Activated T-cell treated with anti-CD3 and anti-CD28 coated beads, Interleukin-2, amount 50 U/mL, for 72 hours (primary cell): Measurements from ENCODE around the gene FOXC2. TPM values are rescaled to one million over a fixed set of nuclear protein-coding genes. Genes with fewer than 3 reads are reported as not detected.

Source experiments
- ATAC-seq, 2 donors: fragments of 150-1000 bp; cut with Tn5 transposase; replicated peaks in 1 of 2; 2 replicates each; pipeline ENCODE4 v1.10.0; 2021; ENCODE audit warnings: moderate library complexity in 2 of 2, mild to moderate bottlenecking in 1 of 2
- DNase-seq, 2 donors: peaks; one replicate each; pipeline ENCODE4 v3.0.0; 2021 to 2022; ENCODE audit warnings: mixed read lengths in 1 of 2
- H3K27ac Mint-ChIP-seq: one replicate; pipeline ENCODE4 v1.8.0; 2022; ENCODE audit warnings: mild to moderate bottlenecking, moderate library complexity, mixed read lengths
- H3K27me3 Mint-ChIP-seq: one replicate; pipeline ENCODE4 v1.8.0; 2022; ENCODE audit warnings: low read depth, mixed read lengths
- H3K36me3 Mint-ChIP-seq, 2 donors: one replicate each; pipeline ENCODE4 v1.8.0; 2022; ENCODE audit warnings: mixed read lengths in 2 of 2, mild to moderate bottlenecking in 1 of 2; ENCODE audit not compliant: insufficient read depth in 2 of 2
- H3K4me1 Mint-ChIP-seq: one replicate; pipeline ENCODE4 v1.8.0; 2022; ENCODE audit warnings: low read depth, mixed read lengths
- H3K4me3 Mint-ChIP-seq, 2 donors: one replicate each; pipeline ENCODE4 v1.8.0; 2022; ENCODE audit warnings: mild to moderate bottlenecking in 2 of 2, mixed read lengths in 2 of 2, moderate library complexity in 2 of 2
- H3K9me3 Mint-ChIP-seq, 2 donors: one replicate each; pipeline ENCODE4 v1.8.0; 2022; ENCODE audit warnings: mixed read lengths in 2 of 2
- total RNA-seq, 2 donors: library from RNA; stranded (reverse); gene quantifications; one replicate each; pipeline ENCODE4 v1.2.3, GENCODE V29; 2022

FOXC2 gene
- not detected for total RNA-seq

- Mint-ChIP-seq H3K4me3 (peak within 1 kb of the TSS; percentile 40 to 62), H3K27me3 (peaks cover 67% of the 10 kb centered on the region), H3K27ac (no peak within 1 kb of the TSS), H3K36me3 (no peaks in the 10 kb centered on the region), H3K4me1 (peaks cover 8% of the 10 kb centered on the region), H3K9me3 (no peaks in the 10 kb centered on the region)
- ATAC-seq (peak; percentile 46 to 56), DNase-seq (peak; percentile 57 to 65)
These were observed at the start of gene FOXC2 for GRCh38 chr16:86566601-86566965. TSS of gene FOXC2 (plus strand) at chr16:86566829. CDS start at chr16:86567336, 507 bp downstream.

GRCh38 chr16:86517033-86517432 is 49.6 kb upstream of the FOXC2 start:
- no peak for DNase-seq
- H3K27me3 Mint-ChIP-seq, result peaks cover 71% of the 10 kb centered on the region
- no peak overlapping the region for H3K4me3 Mint-ChIP-seq
- no peaks in the 10 kb centered on the region for H3K36me3 Mint-ChIP-seq
- ATAC-seq, result no peak
- H3K27ac Mint-ChIP-seq, result no peak overlapping the region
- no peaks in the 10 kb centered on the region for H3K9me3 Mint-ChIP-seq
- H3K4me1 Mint-ChIP-seq, result peaks cover 13% of the 10 kb centered on the region

GRCh38 chr16:86517652-86518258 is 48.9 kb upstream of the FOXC2 start:
- H3K36me3 Mint-ChIP-seq, result no peaks in the 10 kb centered on the region
- DNase-seq (peak; percentile 45 to 55), ATAC-seq (peak; percentile 65 to 67)
- H3K9me3 Mint-ChIP-seq, result no peaks in the 10 kb centered on the region
- no peak overlapping the region for H3K4me3 Mint-ChIP-seq
- no peak overlapping the region for H3K27ac Mint-ChIP-seq
- peaks cover 66% of the 10 kb centered on the region for H3K27me3 Mint-ChIP-seq
- H3K4me1 Mint-ChIP-seq, result peaks cover 13% of the 10 kb centered on the region

- no peak overlapping the region for H3K27ac Mint-ChIP-seq
- H3K9me3 Mint-ChIP-seq, result no peaks in the 10 kb centered on the region
- ATAC-seq, result no peak
- no peaks in the 10 kb centered on the region for H3K36me3 Mint-ChIP-seq
- peaks cover 13% of the 10 kb centered on the region for H3K4me1 Mint-ChIP-seq
- H3K4me3 Mint-ChIP-seq, result peak overlapping the region in 1 of 2 donors; percentile 5
- DNase-seq, result no peak
- peaks cover 52% of the 10 kb centered on the region for H3K27me3 Mint-ChIP-seq
These were observed 47.5 kb upstream of the FOXC2 start for GRCh38 chr16:86519007-86519648.

GRCh38 chr16:86519649-86520316 is 46.8 kb upstream of the FOXC2 start:
- peak; percentile 53 to 61 for DNase-seq
- H3K4me3 Mint-ChIP-seq, result peak overlapping the region; percentile 54 to 63
- peaks cover 46% of the 10 kb centered on the region for H3K27me3 Mint-ChIP-seq
- ATAC-seq, result peak; percentile 48 to 53
- H3K27ac Mint-ChIP-seq, result no peak overlapping the region
- peaks cover 13% of the 10 kb centered on the region for H3K4me1 Mint-ChIP-seq
- no peaks in the 10 kb centered on the region for H3K9me3 Mint-ChIP-seq
- H3K36me3 Mint-ChIP-seq, result no peaks in the 10 kb centered on the region

- Mint-ChIP-seq H3K4me1 (peaks cover 13% of the 10 kb centered on the region), H3K27me3 (peaks cover 40% of the 10 kb centered on the region), H3K9me3 (no peaks in the 10 kb centered on the region), H3K27ac (no peak overlapping the region), H3K4me3 (no peak overlapping the region), H3K36me3 (no peaks in the 10 kb centered on the region)
- ATAC-seq (no peak), DNase-seq (no peak)
These were observed 46.1 kb upstream of the FOXC2 start for GRCh38 chr16:86520317-86521210.

- H3K4me3 Mint-ChIP-seq, result no peak overlapping the region
- no peak for ATAC-seq
- DNase-seq, result no peak
These were observed 45.1 kb upstream of the FOXC2 start for GRCh38 chr16:86521236-86522197.

GRCh38 chr16:86522634-86523033 is 44.0 kb upstream of the FOXC2 start:
- H3K27ac Mint-ChIP-seq, result no peak overlapping the region
- peaks cover 13% of the 10 kb centered on the region for H3K4me1 Mint-ChIP-seq
- ATAC-seq (no peak), DNase-seq (no peak)
- no peaks in the 10 kb centered on the region for H3K9me3 Mint-ChIP-seq
- H3K27me3 Mint-ChIP-seq, result peaks cover 21% of the 10 kb centered on the region
- no peak overlapping the region for H3K4me3 Mint-ChIP-seq
- H3K36me3 Mint-ChIP-seq, result peaks cover 0 to 1% of the 10 kb centered on the region in 2 donors

More at GRCh38 chr16:86521236-86522197, 45.1 kb upstream of the FOXC2 start:
- Mint-ChIP-seq H3K4me1 (peaks cover 13% of the 10 kb centered on the region), H3K27ac (no peak overlapping the region), H3K27me3 (peaks cover 32% of the 10 kb centered on the region), H3K9me3 (no peaks in the 10 kb centered on the region), H3K36me3 (no peaks in the 10 kb centered on the region)

GRCh38 chr16:86523166-86523740 is 43.4 kb upstream of the FOXC2 start:
- H3K9me3 Mint-ChIP-seq, result no peaks in the 10 kb centered on the region
- H3K27ac Mint-ChIP-seq, result no peak overlapping the region
- H3K27me3 Mint-ChIP-seq, result peaks cover 15% of the 10 kb centered on the region
- peaks cover 0 to 2% of the 10 kb centered on the region in 2 donors for H3K36me3 Mint-ChIP-seq
- ATAC-seq (no peak), DNase-seq (no peak)
- H3K4me1 Mint-ChIP-seq, result peaks cover 13% of the 10 kb centered on the region
- H3K4me3 Mint-ChIP-seq, result no peak overlapping the region

- peaks cover 13% of the 10 kb centered on the region for H3K4me1 Mint-ChIP-seq
- H3K9me3 Mint-ChIP-seq, result no peaks in the 10 kb centered on the region
- H3K4me3 Mint-ChIP-seq, result no peak overlapping the region
- ATAC-seq, result no peak
- peaks cover 0 to 3% of the 10 kb centered on the region in 2 donors for H3K36me3 Mint-ChIP-seq
- H3K27me3 Mint-ChIP-seq, result peaks cover 7% of the 10 kb centered on the region
- no peak overlapping the region for H3K27ac Mint-ChIP-seq
- DNase-seq, result no peak
These were observed 42.6 kb upstream of the FOXC2 start for GRCh38 chr16:86524029-86524428.

- no peaks in the 10 kb centered on the region for H3K27me3 Mint-ChIP-seq
- ATAC-seq, result no peak
- no peak overlapping the region for H3K27ac Mint-ChIP-seq
- no peaks in the 10 kb centered on the region for H3K9me3 Mint-ChIP-seq
- DNase-seq, result no peak
- no peaks in the 10 kb centered on the region for H3K4me1 Mint-ChIP-seq
- no peak overlapping the region for H3K4me3 Mint-ChIP-seq
- peaks cover 0 to 6% of the 10 kb centered on the region in 2 donors for H3K36me3 Mint-ChIP-seq
These were observed 40.9 kb upstream of the FOXC2 start for GRCh38 chr16:86525696-86526095.

- Mint-ChIP-seq H3K27ac (no peak overlapping the region), H3K27me3 (no peaks in the 10 kb centered on the region), H3K36me3 (peaks cover 0 to 6% of the 10 kb centered on the region in 2 donors), H3K9me3 (no peaks in the 10 kb centered on the region), H3K4me1 (no peaks in the 10 kb centered on the region), H3K4me3 (no peak overlapping the region)
- ATAC-seq (no peak), DNase-seq (no peak)
These were observed 39.3 kb upstream of the FOXC2 start for GRCh38 chr16:86527366-86527765.
